ENCODE data around the gene SKIC3.

GRCh38 chr5:95590880-95591279 lies 36.1 kb upstream of the SKIC3 start:
- TF ChIP-seq CTCF (IDR thresholded peaks at IDR 0.05) (no peak), POLR2AphosphoS5 (IDR thresholded peaks at IDR 0.05) (no peak), POLR2A (IDR thresholded peaks at IDR 0.05) (no peak)

All from gastroesophageal sphincter (tissue), 3 donors.